GM19238 (cell line): ENCODE results near the gene ZNF419.
"Not testable (repeated sequence)": the region's sequence is repeated elsewhere in the genome, so short reads cannot be mapped to it uniquely, and the experiment has no call there.

Experiments used
- DNase-seq: peaks from one replicate; pipeline ENCODE4 v3.0.0; 2011; ENCODE audit warnings: low spot score; ENCODE audit not compliant: insufficient read length

The ZNF419 gene

GRCh38 chr19:57487477-57488298 lies at the start of gene ZNF419:
TSS of gene ZNF419 (plus strand) at chr19:57487750. CDS start at chr19:57487951, 201 bp downstream.
- peak; percentile 87 for DNase-seq

GRCh38 chr19:57437931-57438330 lies 49.6 kb upstream of the ZNF419 start:
- DNase-seq, result no peak

- DNase-seq, result no peak
These were observed 48.6 kb upstream of the ZNF419 start for GRCh38 chr19:57438925-57439324.

- no peak for DNase-seq
These were observed 45.4 kb upstream of the ZNF419 start for GRCh38 chr19:57441979-57442752.

GRCh38 chr19:57443121-57443696 lies 44.3 kb upstream of the ZNF419 start:
- DNase-seq, result no peak

GRCh38 chr19:57452307-57452706 lies 35.2 kb upstream of the ZNF419 start:
- DNase-seq, result no peak

- DNase-seq, result no peak
These were observed 21.7 kb upstream of the ZNF419 start for GRCh38 chr19:57465680-57466381.

GRCh38 chr19:57466489-57466888 lies 21.1 kb upstream of the ZNF419 start:
- DNase-seq, result no peak

GRCh38 chr19:57473646-57474045 lies 13.9 kb upstream of the ZNF419 start:
- no peak for DNase-seq

- peak; percentile 81 for DNase-seq
These were observed 10.2 kb upstream of the ZNF419 start, which contains the start of gene ZNF772 for GRCh38 chr19:57477191-57478008. TSS of gene ZNF772 (minus strand) at chr19:57477566. CDS start at chr19:57477309, 257 bp downstream.

- not testable (repeated sequence) for DNase-seq
These were observed 722 bp downstream of the ZNF419 start for GRCh38 chr19:57488299-57488644.

- not testable (repeated sequence) for DNase-seq
These were observed 11.8 kb downstream of the ZNF419 start for GRCh38 chr19:57499332-57499679.

GRCh38 chr19:57499680-57500395 lies 12.3 kb downstream of the ZNF419 start, which contains the start of gene ZNF773:
TSS of gene ZNF773 (plus strand) at chr19:57499938. CDS start at chr19:57500081, 143 bp downstream.
- peak; percentile 86 for DNase-seq

GRCh38 chr19:57500400-57500799 lies 12.8 kb downstream of the ZNF419 start:
- not testable (repeated sequence) for DNase-seq

- DNase-seq, result no peak
These were observed 18.6 kb downstream of the ZNF419 start for GRCh38 chr19:57506163-57506562.

- DNase-seq, result no peak
These were observed 23.9 kb downstream of the ZNF419 start for GRCh38 chr19:57511484-57511883.

- DNase-seq, result no peak
These were observed 25.3 kb downstream of the ZNF419 start for GRCh38 chr19:57512845-57513244.

GRCh38 chr19:57515255-57515654 lies 27.7 kb downstream of the ZNF419 start:
- DNase-seq, result no peak

- not testable (repeated sequence) for DNase-seq
These were observed 30.5 kb downstream of the ZNF419 start for GRCh38 chr19:57518021-57518420.
